ENCODE results near the gene KCNJ16.

KCNJ16 gene

DNA sequence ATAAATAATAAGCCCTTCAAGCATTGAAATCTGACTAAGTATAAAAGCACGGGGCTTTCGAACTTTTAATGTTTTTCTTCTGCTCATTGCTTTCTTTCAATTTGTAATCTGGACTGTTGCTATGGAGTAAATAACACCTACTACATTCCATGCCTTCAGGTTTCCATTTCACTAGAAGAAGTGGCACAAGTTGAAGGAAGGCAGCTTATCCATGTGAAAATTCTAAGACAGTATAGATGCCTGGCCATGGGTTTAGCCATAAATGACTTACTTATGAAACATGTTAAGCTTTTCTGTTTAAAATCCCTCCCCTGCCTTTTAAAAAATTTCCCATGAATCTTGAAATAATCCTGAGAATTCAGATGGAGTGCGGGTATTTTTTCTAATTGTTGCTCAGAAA is 30.6 kb downstream of the KCNJ16 start:
- H3K27ac ChIP-seq, result no peak overlapping the region
- DNase-seq (ENCODE audit: low spot score), result no peak
- no peak overlapping the region for H3K4me3 ChIP-seq
- TF ChIP-seq, protein P1, sequence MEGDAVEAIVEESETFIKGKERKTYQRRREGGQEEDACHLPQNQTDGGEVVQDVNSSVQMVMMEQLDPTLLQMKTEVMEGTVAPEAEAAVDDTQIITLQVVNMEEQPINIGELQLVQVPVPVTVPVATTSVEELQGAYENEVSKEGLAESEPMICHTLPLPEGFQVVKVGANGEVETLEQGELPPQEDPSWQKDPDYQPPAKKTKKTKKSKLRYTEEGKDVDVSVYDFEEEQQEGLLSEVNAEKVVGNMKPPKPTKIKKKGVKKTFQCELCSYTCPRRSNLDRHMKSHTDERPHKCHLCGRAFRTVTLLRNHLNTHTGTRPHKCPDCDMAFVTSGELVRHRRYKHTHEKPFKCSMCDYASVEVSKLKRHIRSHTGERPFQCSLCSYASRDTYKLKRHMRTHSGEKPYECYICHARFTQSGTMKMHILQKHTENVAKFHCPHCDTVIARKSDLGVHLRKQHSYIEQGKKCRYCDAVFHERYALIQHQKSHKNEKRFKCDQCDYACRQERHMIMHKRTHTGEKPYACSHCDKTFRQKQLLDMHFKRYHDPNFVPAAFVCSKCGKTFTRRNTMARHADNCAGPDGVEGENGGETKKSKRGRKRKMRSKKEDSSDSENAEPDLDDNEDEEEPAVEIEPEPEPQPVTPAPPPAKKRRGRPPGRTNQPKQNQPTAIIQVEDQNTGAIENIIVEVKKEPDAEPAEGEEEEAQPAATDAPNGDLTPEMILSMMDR (IDR thresholded peaks at IDR 0.05), result no peak

DNA sequence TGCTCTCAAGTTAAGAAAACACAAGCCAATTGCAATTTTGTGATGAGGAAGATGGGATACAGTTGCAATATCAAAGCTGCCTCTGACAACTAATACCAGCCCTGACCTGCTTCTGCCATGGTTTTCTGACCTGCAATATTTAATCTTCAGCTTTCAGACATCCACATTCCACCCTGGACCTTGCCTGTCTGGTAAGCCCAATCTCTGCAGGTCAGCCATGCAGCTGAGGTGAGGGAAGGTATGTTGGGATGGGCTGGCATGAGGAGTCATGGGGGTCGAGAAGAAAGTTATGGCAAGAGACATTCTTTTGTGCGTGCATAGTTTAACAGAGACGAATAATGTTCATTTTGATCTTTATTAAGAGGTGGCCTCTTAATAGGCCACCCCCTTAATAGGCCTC is 31.5 kb downstream of the KCNJ16 start:
- TF ChIP-seq, protein P1 (IDR thresholded peaks at IDR 0.05), result no peak
- H3K4me3 ChIP-seq, result no peak overlapping the region
- DNase-seq (ENCODE audit: low spot score), result no peak

GRCh38 chr17:70107441-70107840 is 32.4 kb downstream of the KCNJ16 start:
- Histone ChIP-seq H3K4me3 (no peak overlapping the region), H3K27ac (no peak overlapping the region)
- TF ChIP-seq, protein P1 (IDR thresholded peaks at IDR 0.05), result no peak
- DNase-seq (ENCODE audit: low spot score), result no peak

More for the DNA sequence above, 31.5 kb downstream of the KCNJ16 start:
- no peak overlapping the region for H3K27ac ChIP-seq

DNA sequence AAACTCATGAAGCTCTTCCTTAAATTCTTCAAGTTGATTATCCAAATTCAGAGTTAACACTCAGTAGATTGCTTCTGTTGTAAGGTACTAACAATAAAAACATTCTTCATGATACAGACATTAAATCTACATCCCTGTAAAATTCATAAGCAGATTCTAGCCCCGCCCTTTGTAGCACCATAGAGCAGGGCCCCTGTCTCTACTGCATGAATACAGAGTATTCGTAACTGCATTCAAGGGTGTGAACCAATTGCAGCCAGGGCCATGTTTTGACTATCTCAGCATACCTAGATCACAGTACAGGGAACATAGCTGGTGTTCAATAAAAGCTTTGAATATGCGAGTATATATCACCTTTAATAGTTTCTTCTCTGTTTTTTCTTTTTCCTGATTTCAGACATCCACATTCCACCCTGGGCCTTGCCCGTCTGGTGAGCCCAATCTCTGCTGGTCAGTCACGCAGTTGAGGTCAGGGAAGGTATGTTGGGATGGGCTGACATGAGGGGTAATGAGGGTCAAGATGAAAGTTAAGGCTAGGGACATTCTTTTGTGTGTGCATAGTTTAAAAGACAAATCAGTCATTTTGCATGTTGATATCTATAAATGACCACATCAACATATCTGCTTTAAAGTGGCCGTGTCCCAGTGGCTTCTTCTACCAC is 33.0 kb downstream of the KCNJ16 start:
- TF ChIP-seq, protein P1 (IDR thresholded peaks at IDR 0.05), result no peak
- Histone ChIP-seq H3K27ac (no peak overlapping the region), H3K4me3 (no peak overlapping the region)
- DNase-seq (ENCODE audit: low spot score), result no peak

DNA sequence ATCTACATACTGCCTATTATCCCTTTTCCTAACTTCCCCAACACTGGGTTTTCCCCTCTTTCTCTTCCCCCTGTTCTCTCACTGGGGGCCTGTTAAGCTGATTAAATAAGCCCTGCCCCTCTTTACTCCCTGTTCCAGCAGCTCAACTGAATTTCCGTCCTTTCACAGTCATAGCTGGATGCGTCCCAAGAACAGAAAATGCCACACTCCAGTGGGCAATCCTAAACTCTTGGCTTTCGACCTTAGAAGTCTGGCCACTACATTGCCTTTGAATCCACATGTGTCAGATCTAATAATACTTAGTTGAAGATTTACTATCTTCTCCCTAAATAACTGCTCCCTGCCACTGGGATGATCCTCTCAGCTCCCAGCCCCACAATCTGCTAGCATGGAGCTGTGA is 34.5 kb downstream of the KCNJ16 start:
- TF ChIP-seq, protein P1 (IDR thresholded peaks at IDR 0.05), result no peak
- Histone ChIP-seq H3K4me3 (no peak overlapping the region), H3K27ac (peak overlapping the region in 1 of 2 donors; percentile 31)
- DNase-seq (ENCODE audit: low spot score), result no peak

GRCh38 chr17:70110443-70110880 is 35.4 kb downstream of the KCNJ16 start:
- DNase-seq (ENCODE audit: low spot score), result no peak
- TF ChIP-seq, protein P1 (IDR thresholded peaks at IDR 0.05), result no peak
- peak overlapping the region in 1 of 2 donors; percentile 35 for H3K27ac ChIP-seq
- H3K4me3 ChIP-seq, result no peak overlapping the region

DNA sequence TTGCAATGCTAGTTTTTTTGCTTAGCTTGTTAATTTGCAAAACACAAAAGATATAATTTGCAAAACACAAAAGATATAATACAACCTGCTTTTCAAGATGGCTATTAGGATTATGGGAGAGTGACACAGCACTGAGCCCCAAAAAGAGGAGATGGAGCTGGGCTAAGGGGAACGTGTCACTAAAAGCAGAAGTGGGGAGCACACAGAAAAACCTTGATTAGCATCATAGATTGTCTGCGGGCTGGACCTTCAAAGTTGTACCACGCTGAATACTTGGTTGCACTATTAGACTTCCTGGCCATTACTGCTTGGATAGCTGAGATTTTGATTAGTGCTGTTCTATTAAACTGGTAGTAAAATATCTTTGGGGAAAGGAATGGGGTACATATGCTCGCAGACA is 36.2 kb downstream of the KCNJ16 start:
- no peak for DNase-seq (ENCODE audit: low spot score)
- H3K4me3 ChIP-seq, result no peak overlapping the region
- TF ChIP-seq, protein P1 (IDR thresholded peaks at IDR 0.05), result no peak
- H3K27ac ChIP-seq, result no peak overlapping the region

All from coronary artery (tissue), 2 donors.